ENCODE results near the gene RNF144B.

Gene RNF144B

GRCh38 chr6:18513253-18513798 lies 126.2 kb downstream of the RNF144B start:
- no peak for DNase-seq (ENCODE audit: low spot score)

- no peak for DNase-seq (ENCODE audit: low spot score)
Observed at GRCh38 chr6:18514180-18514579, 127.0 kb downstream of the RNF144B start.

GRCh38 chr6:18515767-18516166 lies 128.6 kb downstream of the RNF144B start:
- no peak for DNase-seq (ENCODE audit: low spot score)

Measured in D341Med (cell line).